IPS-11a (cell line): Measurements from ENCODE around the gene KIAA1549.
"Not testable (repeated sequence)": the region's sequence is repeated elsewhere in the genome, so short reads cannot be mapped to it uniquely, and the experiment has no call there.

ENCODE experiments used
- H3K4me3 ChIP-seq: one replicate; pipeline ENCODE4 v1.5.1; 2013; ENCODE audit warnings: low read depth, low read length, control low read depth

The KIAA1549 gene

GRCh38 chr7:138981332-138982203, at the start of gene KIAA1549:
Gene KIAA1549, minus strand, starts transcription at chr7:138981389. Its CDS starts 120 bp downstream, at chr7:138981269.
- peak within 1 kb of the TSS; percentile 52 for H3K4me3 ChIP-seq

GRCh38 chr7:139029353-139029752, 48.2 kb upstream of the KIAA1549 start:
- H3K4me3 ChIP-seq: no peak overlapping the region

DNA sequence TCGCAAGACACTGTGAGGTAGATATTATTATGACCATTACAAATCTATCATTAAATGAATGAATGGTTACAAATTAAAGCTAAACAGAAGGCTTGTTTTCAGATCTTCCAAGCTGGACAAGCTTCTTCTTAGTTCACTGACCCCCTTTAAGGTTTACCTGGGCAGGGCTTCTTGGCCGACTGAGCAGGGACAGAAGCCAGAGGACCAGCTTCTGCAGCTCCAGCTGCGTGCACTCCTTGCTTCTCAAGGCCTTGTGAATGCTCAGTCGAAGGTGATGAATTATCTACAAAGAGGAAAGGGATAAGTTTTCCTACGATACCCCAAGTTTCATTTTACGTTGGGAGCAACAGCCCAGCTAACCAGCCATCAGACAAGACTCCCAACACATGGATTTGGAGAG, 45.4 kb upstream of the KIAA1549 start:
- H3K4me3 ChIP-seq: no peak overlapping the region

DNA sequence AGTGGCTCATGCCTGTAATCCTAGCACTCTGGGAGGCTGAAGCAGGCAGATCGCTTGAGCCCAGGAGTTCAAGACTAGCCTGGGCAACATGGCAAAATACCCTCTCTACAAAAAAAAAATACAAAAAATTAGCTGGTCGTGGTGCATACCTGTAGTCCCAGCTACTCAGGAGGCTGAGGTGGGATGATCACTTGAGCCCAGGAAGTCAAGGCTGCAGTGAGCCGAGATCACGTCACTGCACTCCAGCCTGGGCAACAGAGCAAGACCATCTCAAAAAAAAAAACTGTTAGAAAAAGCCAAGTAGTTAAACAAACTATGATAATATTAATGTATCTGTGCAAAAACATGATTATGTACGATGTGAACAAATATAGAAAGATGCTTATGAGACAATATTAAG, 44.7 kb upstream of the KIAA1549 start:
- not testable (repeated sequence) for H3K4me3 ChIP-seq

- no peak overlapping the region for H3K4me3 ChIP-seq
Observed at GRCh38 chr7:139023076-139023475, 41.9 kb upstream of the KIAA1549 start.

DNA sequence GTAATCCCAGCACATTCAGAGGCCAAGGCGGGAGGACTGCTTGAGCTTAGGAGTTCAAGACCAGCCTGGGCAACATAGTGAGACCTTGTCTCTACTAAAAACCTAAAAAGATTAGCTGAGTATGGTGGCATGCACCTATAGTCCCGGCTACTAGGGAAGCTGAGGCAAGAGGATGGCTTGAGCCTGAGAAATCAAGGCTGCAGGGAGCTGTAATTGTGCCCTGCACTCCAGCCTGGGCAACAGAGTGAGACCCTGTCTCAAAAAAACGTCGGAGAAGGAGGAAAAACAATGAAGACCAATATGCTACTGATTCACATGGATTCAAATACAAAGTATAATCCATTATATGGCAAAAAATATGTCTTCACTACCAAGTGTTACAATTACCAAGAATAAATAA, 41.1 kb upstream of the KIAA1549 start:
- H3K4me3 ChIP-seq: no peak overlapping the region

DNA sequence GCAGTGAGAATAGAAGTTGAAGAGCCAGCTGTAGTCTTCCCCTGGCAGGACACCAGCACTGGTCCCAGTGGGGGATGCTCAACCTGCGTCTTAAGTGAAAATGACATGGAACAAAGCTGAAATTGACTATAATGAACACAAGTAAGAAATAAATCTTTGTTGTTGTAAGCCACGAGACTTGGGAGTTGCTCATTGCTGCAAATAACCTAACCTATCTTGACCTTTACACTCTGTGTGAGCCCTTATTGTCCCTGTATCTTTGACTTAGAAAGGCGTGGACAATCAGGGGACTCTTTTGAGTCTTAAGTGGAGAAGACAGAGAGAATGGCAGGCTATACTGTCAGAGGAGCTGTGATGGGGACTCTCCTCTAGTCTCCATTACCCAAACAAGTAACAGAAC, 37.7 kb upstream of the KIAA1549 start:
- H3K4me3 ChIP-seq: no peak overlapping the region

DNA sequence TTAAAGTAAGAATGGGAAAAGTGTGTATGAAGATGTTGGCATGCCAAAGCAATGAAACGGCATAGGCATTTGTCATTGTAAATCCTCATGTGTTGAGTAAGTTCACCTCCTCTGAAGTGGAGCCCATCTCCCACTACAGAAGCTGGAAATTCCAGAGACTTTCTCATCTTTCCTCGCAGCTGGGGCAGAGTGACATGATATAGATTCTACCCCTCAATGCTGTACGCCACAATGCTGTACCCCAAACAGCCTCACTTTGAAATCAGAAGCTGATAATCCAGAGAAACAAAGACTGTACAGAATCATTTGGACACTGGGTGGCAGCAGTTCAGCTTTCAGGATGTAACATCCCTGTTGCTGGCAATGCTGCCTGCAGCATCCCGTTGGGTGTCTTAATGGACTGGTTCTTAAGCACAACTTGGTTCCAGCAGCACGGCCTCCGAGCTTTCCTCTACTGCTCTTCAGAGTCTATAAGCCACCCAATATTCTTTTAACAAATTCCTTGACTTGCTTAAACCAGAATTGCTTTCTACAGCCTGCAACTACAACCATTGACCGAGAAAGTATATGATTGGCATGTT, 35.8 kb upstream of the KIAA1549 start:
- no peak overlapping the region for H3K4me3 ChIP-seq

- H3K4me3 ChIP-seq: no peak overlapping the region
Observed at GRCh38 chr7:139011373-139011772, 30.2 kb upstream of the KIAA1549 start.

- no peak overlapping the region for H3K4me3 ChIP-seq
Observed at GRCh38 chr7:139004321-139005090, 23.3 kb upstream of the KIAA1549 start.

- H3K4me3 ChIP-seq: no peak overlapping the region
Observed at GRCh38 chr7:138999414-138999813, 18.2 kb upstream of the KIAA1549 start.

DNA sequence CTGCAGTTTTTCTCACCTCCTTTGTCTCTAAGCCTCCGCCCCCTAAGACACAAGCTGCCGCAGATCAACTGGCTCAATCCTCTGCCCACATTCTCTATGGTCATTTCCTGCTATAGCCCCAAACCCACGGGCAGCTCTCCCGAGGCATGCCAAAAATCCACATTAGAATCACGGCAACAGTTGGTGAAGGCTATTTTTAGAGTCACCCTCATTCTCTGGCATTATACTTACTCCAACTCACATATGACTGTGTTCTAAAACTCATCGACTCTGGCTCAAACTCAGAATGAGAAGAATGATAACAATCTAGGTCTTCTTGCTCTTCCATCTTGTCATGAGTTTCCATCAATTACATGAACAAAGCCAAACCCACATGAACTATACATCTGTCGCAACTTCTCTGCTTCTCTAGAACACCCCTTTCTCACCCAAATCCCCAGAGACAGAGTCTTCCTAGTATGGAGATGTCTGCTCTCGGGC, 10.9 kb upstream of the KIAA1549 start:
- no peak overlapping the region for H3K4me3 ChIP-seq

DNA sequence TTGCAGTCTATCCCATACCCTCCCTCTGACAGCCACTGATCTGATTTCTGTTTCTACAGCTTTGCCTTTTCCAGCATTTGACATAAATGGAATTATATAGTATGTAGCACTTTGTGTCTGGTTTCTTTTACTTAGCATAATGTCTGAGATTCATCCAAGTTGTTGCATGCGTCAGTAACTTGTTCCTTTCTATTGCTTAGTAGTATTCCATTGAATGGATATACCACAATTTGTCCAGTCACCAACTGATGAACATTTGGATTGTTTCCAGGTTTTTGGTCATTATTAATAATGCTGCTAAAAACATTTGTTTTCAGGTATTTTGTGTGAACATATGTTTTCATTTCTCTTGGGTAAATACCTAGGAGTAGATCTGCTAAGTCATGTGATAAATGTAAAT, 6.5 kb upstream of the KIAA1549 start:
- no peak overlapping the region for H3K4me3 ChIP-seq

DNA sequence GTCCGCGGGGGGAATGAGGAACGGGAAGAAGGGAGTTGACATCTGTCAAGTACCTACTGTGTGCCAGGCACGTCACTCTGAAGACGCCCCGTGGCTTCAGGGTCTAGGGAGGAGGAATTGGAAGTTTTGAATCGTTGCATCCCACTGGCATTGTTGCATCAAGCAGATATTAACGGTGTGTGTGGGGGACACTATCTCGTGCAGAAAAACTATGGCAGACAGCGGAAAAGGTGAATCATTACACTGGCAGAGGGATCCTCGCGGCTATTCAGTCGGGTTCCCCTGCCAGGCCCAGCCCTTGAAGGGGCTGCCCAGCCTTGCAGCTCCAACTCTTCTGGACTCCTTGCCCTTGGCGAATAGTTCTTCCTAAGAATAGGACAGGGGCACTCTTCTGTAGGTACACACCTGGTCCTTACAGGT, 1.0 kb upstream of the KIAA1549 start:
- H3K4me3 ChIP-seq: peak overlapping the region; percentile 46

DNA sequence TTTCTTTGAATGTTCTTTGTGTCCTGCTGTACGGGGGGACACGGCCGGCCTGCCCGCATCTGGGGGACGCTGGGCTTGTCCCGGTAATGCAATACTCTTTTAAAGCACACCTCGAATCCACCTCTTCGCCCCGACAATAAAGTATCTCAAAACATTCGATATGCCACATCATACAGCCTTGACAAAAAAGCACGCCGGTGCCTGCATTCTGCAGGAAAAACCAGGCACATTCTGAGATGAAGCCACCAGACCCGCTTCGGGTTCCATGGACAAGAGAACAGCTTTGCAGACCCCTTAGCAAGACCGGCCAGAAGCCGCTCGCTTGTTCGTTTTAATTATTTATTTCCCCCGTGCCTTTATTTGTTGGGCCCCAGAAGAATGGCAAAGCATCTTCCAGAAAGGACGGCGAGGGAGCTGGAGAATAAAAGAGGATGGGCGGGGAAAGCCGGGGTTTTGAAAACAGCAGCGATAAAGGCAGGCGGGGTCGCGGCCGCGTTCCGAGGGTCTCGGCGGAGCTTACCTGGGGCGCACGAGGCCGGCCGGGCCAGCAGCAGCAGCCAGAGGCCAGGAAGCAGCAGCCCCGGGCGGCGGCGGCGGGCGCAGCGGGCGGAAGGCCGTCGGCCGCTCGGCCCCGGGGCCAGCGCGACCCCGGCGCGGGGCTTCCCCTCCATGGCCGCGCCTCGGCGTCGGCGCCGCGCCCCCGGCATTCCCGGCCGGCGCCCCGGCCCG, 462 bp downstream of the KIAA1549 start:
- peak overlapping the region; percentile 52 for H3K4me3 ChIP-seq

DNA sequence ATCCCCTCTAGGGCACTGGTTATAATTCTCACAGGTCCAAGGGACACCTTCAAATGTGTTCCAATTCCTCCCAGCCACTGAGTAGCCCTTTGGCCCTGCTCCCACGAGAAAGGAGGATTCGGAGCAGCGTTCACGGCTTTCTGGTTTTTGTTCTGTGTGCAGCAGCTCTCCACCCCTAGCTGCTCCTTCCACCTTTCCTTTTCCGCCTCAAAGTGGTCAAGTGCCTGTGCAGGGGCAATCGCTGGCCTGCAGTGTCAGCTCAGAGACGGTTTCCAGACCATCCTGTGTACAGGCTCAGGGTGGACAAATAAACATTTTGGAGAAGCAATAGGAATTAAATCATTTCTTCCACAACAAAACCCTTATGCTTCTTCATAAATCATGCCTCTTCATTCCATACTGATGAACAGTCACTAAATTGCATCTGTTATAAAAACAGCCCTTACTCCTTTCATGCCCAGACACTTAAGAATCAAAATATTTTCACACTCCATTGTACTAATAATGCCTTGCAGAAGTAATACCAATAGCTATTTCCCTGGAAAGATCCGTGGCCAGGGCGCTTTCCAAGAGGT, 1.1 kb downstream of the KIAA1549 start:
- H3K4me3 ChIP-seq: peak overlapping the region; percentile 52

DNA sequence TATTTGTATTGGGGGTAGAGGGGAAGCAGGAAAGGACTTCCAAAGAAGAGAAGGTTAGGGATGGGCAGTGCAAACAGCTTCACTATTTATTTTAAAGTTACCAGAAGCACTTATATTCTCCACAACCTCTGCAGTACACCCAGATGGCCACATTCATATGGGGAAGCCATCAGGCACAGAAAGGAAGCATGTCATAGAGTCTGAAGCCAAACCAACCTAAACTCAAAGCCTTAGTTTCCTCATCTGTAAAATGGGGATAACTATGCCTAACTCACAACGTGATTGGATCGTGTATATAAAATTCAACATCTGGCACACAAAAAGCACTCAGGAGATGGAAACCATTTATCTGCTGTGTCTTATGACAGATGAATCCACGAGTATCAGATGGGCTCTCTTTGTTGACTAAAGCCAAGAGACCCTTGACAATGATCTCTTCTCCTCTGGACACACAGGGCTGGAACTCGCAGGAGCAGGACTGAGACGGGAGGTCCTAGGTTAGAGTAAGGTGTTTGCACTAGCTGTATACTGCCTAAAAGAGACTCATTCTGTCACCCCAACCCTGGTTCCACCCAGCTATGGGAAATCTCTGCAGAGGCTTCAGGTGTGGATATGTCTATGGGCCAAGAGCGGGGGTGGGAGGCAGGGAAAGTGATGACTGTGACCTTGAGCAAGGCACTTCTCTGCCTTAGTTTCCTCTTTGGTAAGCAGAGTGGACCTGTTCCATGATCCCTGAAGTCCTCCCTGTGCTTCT, 1.8 kb downstream of the KIAA1549 start:
- H3K4me3 ChIP-seq: no peak overlapping the region

GRCh38 chr7:138978541-138979184, 2.5 kb downstream of the KIAA1549 start:
- H3K4me3 ChIP-seq: no peak overlapping the region

DNA sequence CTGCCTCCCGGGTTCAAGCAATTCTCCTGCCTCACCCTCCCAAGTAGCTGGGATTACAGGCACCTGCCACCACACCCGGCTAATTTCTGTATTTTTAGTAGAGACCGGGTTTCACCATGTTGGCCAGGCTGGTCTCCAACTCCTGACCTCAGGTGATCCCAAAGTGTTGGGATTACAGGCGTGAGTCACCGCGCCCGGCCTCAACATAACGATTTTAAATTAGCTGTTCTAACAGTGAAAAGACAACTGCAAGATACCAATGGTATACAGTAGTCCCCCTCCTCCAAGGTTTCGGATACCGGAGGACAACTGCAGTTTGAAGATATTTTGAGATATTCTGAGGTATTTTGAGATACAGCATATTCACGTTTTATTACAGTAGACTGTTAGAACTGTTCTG, 5.0 kb downstream of the KIAA1549 start:
- not testable (repeated sequence) for H3K4me3 ChIP-seq
